ENCODE measurements around the gene TAF10.

Gene TAF10

GRCh38 chr11:6640985-6641701, 29.1 kb upstream of the TAF10 start:
- in situ Hi-C loops (cut with MboI; ENCODE audit: low sequenced_read_pairs) = no loop called here

DNA sequence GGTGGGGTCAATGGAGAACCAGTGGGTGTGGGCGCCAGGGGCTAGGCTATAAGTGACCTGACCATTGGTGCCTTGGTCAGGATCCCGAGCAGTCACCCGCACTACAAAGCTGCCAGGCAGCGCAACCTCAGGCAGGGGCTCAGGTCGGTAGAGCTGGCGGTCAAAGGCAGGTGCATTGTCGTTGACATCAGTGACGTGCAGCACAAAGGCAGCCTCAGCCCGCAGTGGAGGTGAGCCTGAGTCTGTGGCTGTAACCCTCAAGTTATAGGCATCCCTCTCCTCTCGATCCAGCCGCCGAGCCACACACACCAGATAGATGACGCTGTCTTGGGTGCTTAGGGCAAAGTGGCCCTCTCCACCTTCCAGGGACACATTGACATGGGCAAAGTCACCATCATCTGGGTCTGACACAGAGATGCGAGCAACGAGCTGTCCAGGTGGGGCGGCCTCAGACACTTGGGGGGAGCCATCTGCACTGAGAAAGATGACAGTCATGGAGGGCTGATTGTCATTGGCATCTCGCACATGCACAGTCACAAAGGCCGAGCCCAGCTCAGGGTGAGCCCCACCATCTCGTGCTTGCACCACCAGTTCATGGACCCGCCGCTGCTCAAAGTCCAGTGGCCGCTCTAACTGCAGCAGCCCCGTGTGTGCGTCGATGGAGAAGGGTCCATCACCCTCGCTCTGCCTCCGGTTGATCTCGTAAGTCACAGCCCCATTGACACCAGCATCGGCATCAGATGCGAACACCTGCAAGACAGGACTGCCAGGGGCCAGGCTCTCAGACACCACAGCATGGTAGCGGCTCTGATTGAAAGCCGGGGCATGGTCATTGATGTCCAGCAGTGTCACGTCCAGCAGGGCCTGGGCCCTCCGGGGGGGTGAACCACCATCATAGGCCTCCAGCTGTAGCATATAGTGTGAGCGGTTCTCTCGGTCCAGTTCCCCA, 28.3 kb upstream of the TAF10 start:
- in situ Hi-C loops (cut with MboI; ENCODE audit: low sequenced_read_pairs) = no loop called here

DNA sequence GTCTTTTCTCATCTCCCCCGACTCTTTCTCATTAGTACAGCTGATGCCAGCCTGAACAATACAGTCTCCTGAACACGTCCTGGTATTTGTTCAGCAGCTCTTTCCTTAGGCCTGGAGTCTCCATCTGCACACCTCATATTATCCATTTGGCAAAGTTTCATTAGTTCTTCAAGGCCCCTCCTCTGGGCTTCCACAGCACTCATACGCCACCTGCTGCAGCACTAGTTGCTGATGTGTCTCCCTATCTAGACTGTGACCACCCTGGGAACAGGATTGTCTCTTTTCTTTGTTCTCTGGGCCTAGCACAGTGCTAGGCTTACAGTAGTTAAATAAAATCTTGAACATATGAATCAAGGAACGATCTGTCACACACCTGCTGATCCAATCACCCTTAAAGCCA, 26.4 kb upstream of the TAF10 start:
- in situ Hi-C loops (cut with MboI; ENCODE audit: low sequenced_read_pairs) = no loop called here

DNA sequence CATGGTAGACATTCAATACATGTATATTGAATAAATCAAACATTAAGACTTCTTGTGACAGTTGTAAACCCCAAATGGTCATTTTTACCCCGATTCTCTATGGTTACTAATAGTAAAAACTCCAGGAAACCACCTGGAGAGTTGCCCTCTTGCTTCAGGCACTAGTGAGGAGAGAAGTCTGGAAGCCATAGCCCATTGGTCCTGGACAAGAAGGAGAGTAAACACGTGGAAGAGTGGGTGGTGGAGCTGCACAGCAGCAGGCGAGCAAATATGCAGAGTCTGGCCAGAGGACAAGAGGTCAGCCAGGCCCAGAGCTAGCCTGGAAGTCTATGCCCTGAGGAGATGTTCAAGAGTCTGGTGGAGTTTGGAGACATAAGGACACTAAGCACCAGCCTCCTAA, 25.9 kb upstream of the TAF10 start:
- in situ Hi-C loops (cut with MboI; ENCODE audit: low sequenced_read_pairs) = no loop called here

DNA sequence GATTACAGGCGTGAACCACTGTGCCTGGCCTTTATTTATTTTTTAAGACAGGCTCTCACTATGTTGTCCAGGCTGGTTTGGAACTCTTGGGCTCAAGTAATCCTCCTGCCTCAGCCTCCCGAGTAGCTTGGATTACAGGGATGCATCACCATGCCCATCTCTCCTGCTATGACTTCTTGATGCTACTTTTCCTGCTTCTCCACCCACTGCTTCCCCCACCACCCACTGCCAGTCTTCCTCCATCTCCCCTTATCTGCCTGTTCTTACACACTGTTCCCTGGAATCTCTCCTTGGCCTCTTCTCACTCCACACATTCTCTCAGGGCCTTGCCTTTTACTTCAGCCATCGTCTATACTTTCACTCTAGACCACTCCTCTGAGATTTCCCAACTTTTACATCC, 24.5 kb upstream of the TAF10 start:
- in situ Hi-C loops (cut with MboI; ENCODE audit: low sequenced_read_pairs) = no loop called here

GRCh38 chr11:6635082-6635932, 23.3 kb upstream of the TAF10 start:
- in situ Hi-C loops (cut with MboI; ENCODE audit: low sequenced_read_pairs) = no loop called here

GRCh38 chr11:6634534-6634933, 22.5 kb upstream of the TAF10 start:
- in situ Hi-C loops (cut with MboI; ENCODE audit: low sequenced_read_pairs) = no loop called here

DNA sequence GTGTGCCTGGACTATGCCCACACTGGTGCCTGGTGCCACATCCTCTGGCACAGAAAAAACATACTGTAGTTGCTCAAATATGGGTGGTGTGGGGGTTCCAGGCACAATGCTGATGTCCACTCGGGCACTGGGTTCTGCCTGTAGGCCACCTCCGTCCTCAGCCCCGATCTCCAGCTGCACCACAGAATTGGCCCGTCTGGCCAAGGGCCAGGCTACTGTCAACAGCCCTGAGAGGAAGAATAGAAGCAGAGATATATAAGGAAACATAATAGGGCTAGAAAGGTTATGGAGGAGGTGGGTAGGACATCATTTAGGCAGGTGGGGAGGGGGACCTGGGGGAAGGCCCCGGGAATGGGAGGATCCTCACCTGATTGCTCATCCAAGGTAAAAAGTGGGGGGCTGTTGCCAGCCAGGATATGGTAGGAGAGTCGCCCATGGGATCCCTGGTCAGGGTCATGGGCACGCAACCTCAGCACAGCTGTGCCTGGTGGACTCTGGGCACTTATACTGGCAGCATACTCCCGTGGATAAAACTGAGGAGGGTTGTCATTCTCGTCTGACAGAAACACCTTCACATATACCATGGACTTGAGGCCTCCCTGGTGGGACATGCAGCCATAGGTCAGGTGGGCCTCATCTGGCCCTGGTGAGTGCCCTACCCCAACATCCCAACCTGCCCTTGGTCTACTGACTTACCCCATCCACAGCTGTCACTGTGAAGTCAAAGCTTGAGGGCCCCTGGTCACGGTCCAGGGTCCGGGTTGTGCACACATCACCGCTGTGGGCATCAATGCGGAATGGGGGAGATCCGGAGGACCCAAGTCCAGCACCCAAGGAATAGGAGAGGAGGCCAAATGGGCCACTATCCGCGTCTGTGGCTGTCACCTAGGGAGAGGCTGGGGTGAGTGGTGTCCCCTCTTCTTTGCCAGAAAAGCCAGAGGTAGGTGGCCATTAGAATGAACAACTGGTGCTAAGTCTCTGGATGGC, 21.7 kb upstream of the TAF10 start:
- in situ Hi-C loops (cut with MboI; ENCODE audit: low sequenced_read_pairs) = no loop called here

- in situ Hi-C loops (cut with MboI; ENCODE audit: low sequenced_read_pairs) = no loop called here
Measured at GRCh38 chr11:6632116-6633073, 20.4 kb upstream of the TAF10 start.

DNA sequence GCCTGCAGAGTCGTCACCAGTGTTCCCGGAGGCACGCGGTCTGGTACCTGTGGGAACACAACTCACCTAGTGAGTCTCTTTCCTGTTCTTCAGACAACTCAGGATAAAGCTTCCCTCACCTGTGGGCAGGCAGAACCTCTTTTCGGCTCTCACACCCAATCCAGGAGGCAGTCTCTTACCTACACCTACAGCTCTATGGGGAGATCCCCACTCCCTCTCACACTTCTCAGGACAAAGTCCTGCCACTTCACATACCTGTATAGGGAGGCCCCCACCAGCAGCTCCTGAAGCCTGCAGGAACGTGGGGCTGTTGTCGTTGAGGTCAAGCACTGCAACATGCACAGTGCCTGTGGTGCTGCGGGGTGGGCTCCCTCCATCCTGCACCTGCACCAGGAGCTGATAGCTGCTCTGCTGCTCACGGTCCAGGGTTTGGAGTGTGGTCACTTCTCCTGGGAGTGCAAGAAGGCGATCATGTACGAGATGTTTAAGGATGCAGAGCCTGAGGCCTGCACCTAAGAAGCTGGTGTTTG, 19.4 kb upstream of the TAF10 start:
- in situ Hi-C loops (cut with MboI; ENCODE audit: low sequenced_read_pairs) = no loop called here

GRCh38 chr11:6630632-6631291, 18.7 kb upstream of the TAF10 start:
- in situ Hi-C loops (cut with MboI; ENCODE audit: low sequenced_read_pairs) = no loop called here

DNA sequence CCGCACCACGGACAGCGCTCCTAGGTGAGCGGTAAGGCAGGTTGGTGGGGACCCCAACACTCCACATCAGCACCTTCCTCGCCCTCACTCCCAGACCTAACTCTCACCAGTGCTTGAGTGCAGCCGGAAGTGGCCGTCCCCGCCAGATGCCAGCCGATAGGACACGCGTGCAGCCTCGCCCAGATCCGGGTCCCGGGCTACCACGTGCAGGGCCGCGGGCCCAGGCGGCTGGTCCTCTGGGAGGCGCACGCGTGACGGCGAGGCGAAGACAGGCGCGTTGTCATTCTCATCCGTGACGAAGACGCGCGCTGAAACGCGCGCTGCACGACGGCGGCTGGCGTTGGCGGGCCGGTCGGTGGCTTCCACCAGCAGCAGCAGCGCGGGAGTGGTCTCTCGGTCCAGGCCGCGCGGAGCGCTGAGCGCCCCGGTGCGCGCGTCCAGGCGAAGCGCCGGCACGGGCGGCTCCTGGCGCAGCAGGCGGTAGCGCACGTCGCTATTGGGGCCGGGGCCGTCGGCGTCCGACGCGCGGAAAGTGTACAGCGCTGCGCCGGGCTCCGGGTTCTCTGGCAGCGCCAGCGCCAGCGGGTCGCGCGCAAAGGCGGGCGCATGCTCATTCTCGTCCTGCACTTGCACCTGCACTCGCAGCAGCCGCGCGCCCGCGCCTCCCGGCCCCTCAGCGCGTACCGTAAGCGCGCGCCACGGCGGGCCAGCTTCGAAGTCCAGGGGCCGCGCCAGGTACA, 18.0 kb upstream of the TAF10 start:
- in situ Hi-C loops (cut with MboI; ENCODE audit: low sequenced_read_pairs) = no loop called here

DNA sequence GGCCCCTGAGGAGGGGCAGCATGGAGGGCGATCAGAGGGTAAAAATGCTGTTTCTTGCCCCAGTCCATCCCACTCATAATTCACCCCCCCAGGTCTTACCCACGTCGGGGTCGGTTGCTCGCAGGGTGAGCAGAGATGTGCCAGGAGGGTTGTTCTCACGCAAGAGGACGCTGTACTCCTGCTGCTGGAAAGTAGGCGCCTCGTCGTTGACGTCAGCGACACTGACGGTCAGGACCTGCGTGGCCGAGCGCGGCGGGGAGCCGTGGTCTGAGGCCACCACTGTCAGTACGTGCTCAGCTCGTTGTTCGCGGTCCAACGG, 17.5 kb upstream of the TAF10 start:
- in situ Hi-C loops (cut with MboI; ENCODE audit: low sequenced_read_pairs) = no loop called here

- in situ Hi-C loops (cut with MboI; ENCODE audit: low sequenced_read_pairs) = no loop called here
Measured at GRCh38 chr11:6628526-6628925, 16.5 kb upstream of the TAF10 start.

DNA sequence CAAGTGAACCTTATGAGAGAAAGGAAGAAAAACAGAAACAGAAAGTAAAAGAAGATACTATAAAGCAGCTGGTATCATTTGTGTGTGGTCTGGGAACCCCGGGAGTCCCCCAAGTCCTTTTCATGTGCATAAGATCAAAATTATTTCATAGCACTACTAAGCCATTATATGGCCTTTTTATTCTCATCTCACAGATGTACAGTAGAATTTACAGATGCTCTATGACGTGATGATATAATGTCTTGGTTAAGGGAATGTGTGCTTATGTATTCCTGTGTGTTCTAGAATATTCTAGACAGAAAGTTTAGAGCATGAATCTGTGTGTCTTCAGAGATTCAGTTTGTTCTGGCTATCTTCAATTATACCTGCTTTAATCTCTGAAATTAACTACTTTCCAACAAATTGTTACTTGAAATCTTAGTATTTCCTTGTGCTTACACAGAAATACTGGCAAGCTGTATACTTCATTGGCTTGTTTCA, 15.8 kb upstream of the TAF10 start:
- in situ Hi-C loops (cut with MboI; ENCODE audit: low sequenced_read_pairs) = no loop called here

DNA sequence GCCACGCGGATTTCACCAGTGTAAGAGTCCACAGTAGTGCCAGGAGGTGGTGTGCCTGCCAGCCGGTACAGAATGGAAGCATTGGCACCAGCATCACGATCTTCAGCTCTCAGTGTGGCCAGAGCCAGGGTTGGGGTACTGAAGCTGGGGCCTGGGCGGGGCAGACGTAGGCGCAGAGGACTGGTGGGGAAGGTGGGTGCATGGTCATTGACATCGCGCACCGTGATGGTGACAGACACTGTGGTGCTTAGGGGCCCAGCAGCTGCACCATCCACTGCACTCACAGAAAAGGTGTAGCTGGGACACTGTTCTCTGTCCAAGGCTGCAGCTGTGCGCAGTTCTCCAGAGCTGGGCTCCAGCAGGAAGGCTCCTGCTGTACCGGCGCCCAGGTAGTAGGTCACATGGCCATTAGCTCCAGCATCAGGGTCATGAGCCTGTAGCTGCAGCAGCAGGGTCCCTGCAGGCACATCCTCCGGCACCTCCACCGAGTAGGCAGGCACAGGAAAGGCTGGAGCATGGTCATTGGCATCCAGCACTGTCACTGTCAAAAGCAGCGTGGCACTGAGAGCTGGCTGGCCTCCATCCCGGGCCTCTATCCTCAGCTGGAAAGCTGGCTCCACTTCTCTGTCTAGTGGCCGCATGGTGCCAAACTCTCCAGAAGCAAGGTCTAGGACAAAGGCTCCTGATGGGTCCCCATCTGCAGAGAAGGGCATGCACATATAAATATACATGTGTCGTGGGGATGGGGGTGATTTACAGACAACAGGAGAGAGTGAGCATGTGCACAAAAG, 15.2 kb upstream of the TAF10 start:
- in situ Hi-C loops (cut with MboI; ENCODE audit: low sequenced_read_pairs) = no loop called here

Data from HL-60/S4 (cell line).